Left lung (tissue), 10 donors: ENCODE data around the gene COPS7A. TPM values are rescaled to one million over a fixed set of nuclear protein-coding genes. Genes with fewer than 3 reads are reported as not detected.
A peak's percentile ranks its signal among the peaks of the same experiment; 100 is the strongest.

Experiments
- ATAC-seq: fragments of 200-7000 bp; cut with Tn5 transposase; one replicate; pipeline ENCODE4 v1.9.1; 2020; ENCODE audit warnings: moderate library complexity
- DNase-seq, 4 donors: peaks; one replicate each; pipeline ENCODE4 v3.0.0-alpha.2; 2013 to 2020
- H3K27ac ChIP-seq, 2 donors: fragments of 200-600 bp; sonication (generic) in 1 of 2; one replicate each; pipeline versions ENCODE4 v1.5.0 to v1.8.0; 2020 to 2021
- H3K27me3 ChIP-seq, 2 donors: fragments of 200-600 bp; sonication (generic) in 1 of 2; one replicate each; pipeline versions ENCODE4 v1.5.0 to v1.8.0; 2020 to 2021
- H3K36me3 ChIP-seq, 2 donors: fragments of 200-600 bp; sonication (generic) in 1 of 2; one replicate each; pipeline versions ENCODE4 v1.5.0 to v1.8.0; 2020 to 2021
- H3K4me1 ChIP-seq, 2 donors: fragments of 200-600 bp; one replicate each; pipeline ENCODE4 v1.8.0; 2021
- H3K4me3 ChIP-seq, 2 donors: fragments of 200-600 bp; sonication (generic) in 1 of 2; one replicate each; pipeline versions ENCODE4 v1.5.0 to v1.8.0; 2020 to 2021; ENCODE audit warnings: mild to moderate bottlenecking in 1 of 2
- H3K9me3 ChIP-seq, 2 donors: fragments of 200-600 bp; sonication (generic) in 1 of 2; one replicate each; pipeline versions ENCODE4 v1.5.0 to v1.8.0; 2020 to 2021
- CTCF ChIP-seq, 2 donors: fragments of 200-600 bp; sonication (generic) in 1 of 2; IDR thresholded peaks; one replicate each; pipeline versions ENCODE4 v1.5.0 to v1.8.0; 2021; ENCODE audit warnings: antibody characterized with exemption in 2 of 2
- intact Hi-C, 2 donors: fragments of 100-400 bp; cut with DNase I; formaldehyde crosslinking; loops; one replicate each; pipeline versions ENCODE4 v1.11.2 to v1.14.2; 2022
- polyA plus RNA-seq, 6 donors: library from polyadenylated mRNA; unstranded; fragments of 120-200 nt; gene quantifications; one replicate each; pipeline ENCODE4 v1.2.1, GENCODE V29; 2013; ENCODE audit not compliant: insufficient read length in 6 of 6
- total RNA-seq, 2 donors: library from RNA; stranded (reverse); fragmentation: NEBNext Ultra II Directional; extraction: Animal tissue kit (Norgen Biotek cat#: 25700); gene quantifications; one replicate each; pipeline ENCODE4 v1.2.1, GENCODE V29; 2021
- donor health status: DM: no; HTN: yes; CAD: no.
- donor health status: DM: no; HTN: no; CAD: no.

Gene COPS7A
- total and polyA plus RNA-seq, 8 donors = 51.4 to 67.5 (median 54.1) TPM

- no peak for DNase-seq
- Histone ChIP-seq H3K4me3 (no peak overlapping the region), H3K9me3 (no peaks in the 10 kb centered on the region), H3K36me3 (no peaks in the 10 kb centered on the region), H3K27ac (no peak overlapping the region), H3K4me1 (no peaks in the 10 kb centered on the region), H3K27me3 (peaks cover 0 to 49% of the 10 kb centered on the region in 2 donors)
- intact Hi-C loops = no loop called here
- no peak for TF ChIP-seq CTCF (IDR thresholded peaks at IDR 0.05)
- ATAC-seq = no peak
These were observed 6.9 kb upstream of the COPS7A start for GRCh38 chr12:6716874-6717437.

GRCh38 chr12:6722863-6723262, 983 bp upstream of the COPS7A start:
- no peak overlapping the region for H3K4me3 ChIP-seq
- intact Hi-C loops = no loop called here

GRCh38 chr12:6724409-6724797, 557 bp downstream of the COPS7A start:
- peak; percentile 27 for ATAC-seq
- H3K27ac ChIP-seq = peak overlapping the region; percentile 86 to 97
- H3K36me3 ChIP-seq = peaks cover 0 to 25% of the 10 kb centered on the region in 2 donors
- peak in 1 of 4 donors; percentile 36 for DNase-seq
- no peak for TF ChIP-seq CTCF (IDR thresholded peaks at IDR 0.05)
- no peaks in the 10 kb centered on the region for H3K27me3 ChIP-seq
- H3K4me1 ChIP-seq = peaks cover 7 to 20% of the 10 kb centered on the region in 2 donors
- peak overlapping the region; percentile 60 to 61 for H3K4me3 ChIP-seq
- intact Hi-C loops = no loop called here
- H3K9me3 ChIP-seq = no peaks in the 10 kb centered on the region

More at GRCh38 chr12:6722863-6723262, 983 bp upstream of the COPS7A start:
- TF ChIP-seq CTCF (IDR thresholded peaks at IDR 0.05) = no peak
- DNase-seq (no peak), ATAC-seq (no peak)
- Histone ChIP-seq H3K4me1 (peaks cover 7 to 20% of the 10 kb centered on the region in 2 donors), H3K27ac (no peak overlapping the region), H3K36me3 (peaks cover 0 to 10% of the 10 kb centered on the region in 2 donors), H3K9me3 (no peaks in the 10 kb centered on the region), H3K27me3 (peaks cover 0 to 10% of the 10 kb centered on the region in 2 donors)

GRCh38 chr12:6725350-6725749, 1.5 kb downstream of the COPS7A start:
- DNase-seq (no peak), ATAC-seq (no peak)
- H3K9me3 ChIP-seq = no peaks in the 10 kb centered on the region
- peaks cover 7 to 20% of the 10 kb centered on the region in 2 donors for H3K4me1 ChIP-seq
- no peak for TF ChIP-seq CTCF (IDR thresholded peaks at IDR 0.05)
- peaks cover 0 to 35% of the 10 kb centered on the region in 2 donors for H3K36me3 ChIP-seq
- peak overlapping the region in 1 of 2 donors; percentile 60 for H3K4me3 ChIP-seq
- no peaks in the 10 kb centered on the region for H3K27me3 ChIP-seq
- H3K27ac ChIP-seq = no peak overlapping the region
- intact Hi-C loops = no loop called here

GRCh38 chr12:6729186-6729585, 5.3 kb downstream of the COPS7A start:
- ATAC-seq = no peak
- TF ChIP-seq CTCF (IDR thresholded peaks at IDR 0.05) = no peak

More at GRCh38 chr12:6729186-6729585, 5.3 kb downstream of the COPS7A start:
- H3K9me3 ChIP-seq = no peaks in the 10 kb centered on the region
- intact Hi-C loops = no loop called here
- no peak overlapping the region for H3K4me3 ChIP-seq
- no peak overlapping the region for H3K27ac ChIP-seq
- peaks cover 0 to 64% of the 10 kb centered on the region in 2 donors for H3K36me3 ChIP-seq
- H3K4me1 ChIP-seq = peaks cover 7 to 16% of the 10 kb centered on the region in 2 donors
- DNase-seq = no peak
- H3K27me3 ChIP-seq = no peaks in the 10 kb centered on the region
